Measurements from ENCODE around the gene RNF186.

Gene RNF186

GRCh38 chr1:19812875-19813642 lies 2.0 kb downstream of the RNF186 start:
- peaks cover 32% of the 10 kb centered on the region for H3K27me3 Mint-ChIP-seq
- H3K27ac Mint-ChIP-seq, result no peak overlapping the region
- H3K4me1 Mint-ChIP-seq, result no peaks in the 10 kb centered on the region
- H3K9me3 Mint-ChIP-seq, result no peaks in the 10 kb centered on the region
- no peaks in the 10 kb centered on the region for H3K36me3 Mint-ChIP-seq
- no peak for ATAC-seq
- no peak overlapping the region for H3K4me3 Mint-ChIP-seq

GRCh38 chr1:19811206-19811851 lies 3.8 kb downstream of the RNF186 start:
- H3K36me3 Mint-ChIP-seq, result no peaks in the 10 kb centered on the region
- H3K27me3 Mint-ChIP-seq, result peaks cover 32% of the 10 kb centered on the region
- H3K4me1 Mint-ChIP-seq, result no peaks in the 10 kb centered on the region
- no peaks in the 10 kb centered on the region for H3K9me3 Mint-ChIP-seq
- no peak overlapping the region for H3K4me3 Mint-ChIP-seq
- ATAC-seq, result peak; percentile 37
- no peak overlapping the region for H3K27ac Mint-ChIP-seq

- no peak for ATAC-seq
- Mint-ChIP-seq H3K9me3 (no peaks in the 10 kb centered on the region), H3K4me3 (no peak overlapping the region), H3K4me1 (no peaks in the 10 kb centered on the region), H3K36me3 (no peaks in the 10 kb centered on the region), H3K27ac (no peak overlapping the region), H3K27me3 (peaks cover 27% of the 10 kb centered on the region)
Measured at GRCh38 chr1:19809044-19809750, 5.9 kb downstream of the RNF186 start.

GRCh38 chr1:19808351-19808750 lies 6.7 kb downstream of the RNF186 start:
- H3K27ac Mint-ChIP-seq, result no peak overlapping the region
- H3K4me1 Mint-ChIP-seq, result no peaks in the 10 kb centered on the region
- H3K27me3 Mint-ChIP-seq, result peaks cover 18% of the 10 kb centered on the region
- no peaks in the 10 kb centered on the region for H3K36me3 Mint-ChIP-seq
- peak; percentile 39 for ATAC-seq
- H3K9me3 Mint-ChIP-seq, result no peaks in the 10 kb centered on the region
- H3K4me3 Mint-ChIP-seq, result no peak overlapping the region

- no peaks in the 10 kb centered on the region for H3K9me3 Mint-ChIP-seq
- H3K4me3 Mint-ChIP-seq, result no peak overlapping the region
- no peak for ATAC-seq
- no peaks in the 10 kb centered on the region for H3K27me3 Mint-ChIP-seq
- peaks cover 14% of the 10 kb centered on the region for H3K4me1 Mint-ChIP-seq
- no peak overlapping the region for H3K27ac Mint-ChIP-seq
- no peaks in the 10 kb centered on the region for H3K36me3 Mint-ChIP-seq
Measured at GRCh38 chr1:19804831-19805251, 10.2 kb downstream of the RNF186 start.

GRCh38 chr1:19802269-19802668 lies 12.8 kb downstream of the RNF186 start:
- H3K36me3 Mint-ChIP-seq, result peaks cover 5% of the 10 kb centered on the region

GRCh38 chr1:19800076-19800804 lies 14.8 kb downstream of the RNF186 start:
- no peaks in the 10 kb centered on the region for H3K9me3 Mint-ChIP-seq
- H3K36me3 Mint-ChIP-seq, result peaks cover 16% of the 10 kb centered on the region
- H3K27ac Mint-ChIP-seq, result peak overlapping the region; percentile 96
- H3K4me1 Mint-ChIP-seq, result peaks cover 36% of the 10 kb centered on the region
- H3K4me3 Mint-ChIP-seq, result peak overlapping the region; percentile 90
- H3K27me3 Mint-ChIP-seq, result no peaks in the 10 kb centered on the region
- peak; percentile 79 for ATAC-seq

More at GRCh38 chr1:19802269-19802668, 12.8 kb downstream of the RNF186 start:
- H3K4me1 Mint-ChIP-seq, result peaks cover 30% of the 10 kb centered on the region
- no peak overlapping the region for H3K27ac Mint-ChIP-seq
- ATAC-seq, result no peak
- no peak overlapping the region for H3K4me3 Mint-ChIP-seq
- no peaks in the 10 kb centered on the region for H3K27me3 Mint-ChIP-seq
- H3K9me3 Mint-ChIP-seq, result no peaks in the 10 kb centered on the region

GRCh38 chr1:19799230-19800075 lies 15.6 kb downstream of the RNF186 start, which contains the start of gene TMCO4:
TSS of gene TMCO4 (minus strand) at chr1:19799916. CDS start at chr1:19780758, 19,158 bp downstream.
- peak; percentile 93 for ATAC-seq

GRCh38 chr1:19798486-19799229 lies 16.4 kb downstream of the RNF186 start:
- H3K9me3 Mint-ChIP-seq, result peaks cover 3% of the 10 kb centered on the region
- H3K4me3 Mint-ChIP-seq, result peak overlapping the region; percentile 84
- peak overlapping the region; percentile 96 for H3K27ac Mint-ChIP-seq
- no peaks in the 10 kb centered on the region for H3K27me3 Mint-ChIP-seq
- H3K36me3 Mint-ChIP-seq, result peaks cover 31% of the 10 kb centered on the region
- no peak for ATAC-seq
- H3K4me1 Mint-ChIP-seq, result peaks cover 47% of the 10 kb centered on the region

More at GRCh38 chr1:19799230-19800075, 15.6 kb downstream of the RNF186 start, which contains the start of gene TMCO4:
- Mint-ChIP-seq H3K9me3 (peaks cover 3% of the 10 kb centered on the region), H3K36me3 (peaks cover 23% of the 10 kb centered on the region), H3K27me3 (no peaks in the 10 kb centered on the region), H3K4me3 (peak within 1 kb of the TSS; percentile 90), H3K4me1 (peaks cover 39% of the 10 kb centered on the region), H3K27ac (peak within 1 kb of the TSS; percentile 96)

- H3K4me3 Mint-ChIP-seq, result no peak overlapping the region
- peaks cover 36% of the 10 kb centered on the region for H3K36me3 Mint-ChIP-seq
- H3K4me1 Mint-ChIP-seq, result peaks cover 50% of the 10 kb centered on the region
- H3K27ac Mint-ChIP-seq, result peak overlapping the region; percentile 96
- no peak for ATAC-seq
- H3K27me3 Mint-ChIP-seq, result no peaks in the 10 kb centered on the region
- peaks cover 3% of the 10 kb centered on the region for H3K9me3 Mint-ChIP-seq
Measured at GRCh38 chr1:19797827-19798226, 17.3 kb downstream of the RNF186 start.

- H3K27ac Mint-ChIP-seq, result peak overlapping the region; percentile 3
- no peak for ATAC-seq
- no peak overlapping the region for H3K4me3 Mint-ChIP-seq
- H3K9me3 Mint-ChIP-seq, result peaks cover 3% of the 10 kb centered on the region
- peaks cover 48% of the 10 kb centered on the region for H3K4me1 Mint-ChIP-seq
- H3K36me3 Mint-ChIP-seq, result peaks cover 65% of the 10 kb centered on the region
- H3K27me3 Mint-ChIP-seq, result no peaks in the 10 kb centered on the region
Measured at GRCh38 chr1:19794583-19794982, 20.5 kb downstream of the RNF186 start.

- H3K4me3 Mint-ChIP-seq, result no peak overlapping the region
- H3K4me1 Mint-ChIP-seq, result peaks cover 39% of the 10 kb centered on the region
- peak; percentile 52 for ATAC-seq
- H3K36me3 Mint-ChIP-seq, result peaks cover 66% of the 10 kb centered on the region
- H3K27me3 Mint-ChIP-seq, result no peaks in the 10 kb centered on the region
- H3K27ac Mint-ChIP-seq, result peak overlapping the region; percentile 3
- peaks cover 3% of the 10 kb centered on the region for H3K9me3 Mint-ChIP-seq
Measured at GRCh38 chr1:19793360-19794046, 21.6 kb downstream of the RNF186 start.
